HepG2 (cell line): ENCODE results near the gene IFI35. TPM values are rescaled to one million over a fixed set of nuclear protein-coding genes. Genes with fewer than 3 reads are reported as not detected.
A peak's percentile ranks its signal among the peaks of the same experiment; 100 is the strongest.

Experiments
- ATAC-seq: fragments of 200-7000 bp; cut with Tn5 transposase; 3 replicates; pipeline ENCODE4 v1.9.1; 2020; ENCODE audit warnings: mild to moderate bottlenecking, moderate library complexity
- BruUV-seq: library from RNA; stranded (reverse); fragments of 400-500 nt; replicated peaks from 2 replicates; lab custom pipeline; 2021; lab: Mats Ljungman, UMichigan
- CTCF ChIA-PET: fragments of 300-600 bp; formaldehyde crosslinking; extraction: SDS; loops from one replicate; lab custom pipeline; 2021; ENCODE audit warnings: low total read pairs, inconsistent platforms, low intra/inter-chr PET ratio; lab: Yijun Ruan, JAX
- POLR2A ChIA-PET: fragments of 350-600 bp; sonication (Branson Sonifier 250); formaldehyde crosslinking; loops from one replicate; lab custom pipeline; 2020; ENCODE audit warnings: antibody characterized with exemption, inconsistent platforms; lab: Yijun Ruan, JAX
- DNase-seq: peaks from one replicate; pipeline ENCODE4 v3.0.0-alpha.2; 2015; ENCODE audit warnings: low spot score
- FAIRE-seq: peaks from 3 replicates; lab custom pipeline; 2011; peaks lifted over from hg19 to GRCh38; lab: Jason Lieb, UNC
- H2AFZ ChIP-seq: one replicate; pipeline ENCODE4 v1.6.1; 2011; ENCODE audit warnings: low read length, inconsistent platforms
- H3K27ac ChIP-seq: fragments of 300-600 bp; 3 replicates; pipeline ENCODE4 v1.8.0; 2011; ENCODE audit warnings: mixed run types, mild to moderate bottlenecking, mixed read lengths, low read length, inconsistent platforms; ENCODE audit not compliant: insufficient read depth; ENCODE audit errors: extremely low read length
- H3K27me3 ChIP-seq, 2 experiments: fragments of 200-600 bp in 1 of 2; 2 replicates in 1 of 2; 3 replicates in 1 of 2; pipeline versions ENCODE4 v1.6.0 to v1.8.0; 2011; ENCODE audit warnings: low read length in 2 of 2, mild to moderate bottlenecking in 2 of 2, moderate library complexity in 2 of 2, inconsistent platforms in 1 of 2; ENCODE audit not compliant: insufficient read depth in 2 of 2, control insufficient read depth in 1 of 2
- H3K36me3 ChIP-seq, 2 experiments: fragments of 200-600 bp in 1 of 2; replicated peaks in 1 of 2; 2 replicates in 1 of 2; 3 replicates in 1 of 2; pipeline versions ENCODE4 v1.5.1 to v1.8.0; 2011; ENCODE audit warnings: low read length in 2 of 2, inconsistent platforms in 1 of 2; ENCODE audit not compliant: insufficient read depth in 2 of 2, control insufficient read depth in 1 of 2
- H3K4me1 ChIP-seq: 2 replicates; pipeline ENCODE4 v1.5.1; 2012; ENCODE audit warnings: low read length, inconsistent platforms; ENCODE audit not compliant: insufficient read depth
- H3K4me2 ChIP-seq: 2 replicates; pipeline ENCODE4 v1.6.0; 2011; ENCODE audit warnings: low read depth, low read length, inconsistent platforms
- H3K4me3 ChIP-seq, 3 experiments: fragments of 200-600 bp in 1 of 3; sonication (generic), shearing (Covaris generic) in 1 of 3; replicated peaks in 1 of 3; 2 replicates each; pipeline ENCODE4 v1.5.1; 2011 to 2016; ENCODE audit warnings: low read length in 3 of 3, inconsistent platforms in 2 of 3, low read depth in 2 of 3, mild to moderate bottlenecking in 2 of 3, control low read depth in 1 of 3, mixed read lengths in 1 of 3; ENCODE audit not compliant: insufficient read depth in 1 of 3
- H3K79me2 ChIP-seq: one replicate; pipeline ENCODE4 v1.6.1; 2011; ENCODE audit warnings: low read length, inconsistent platforms; ENCODE audit not compliant: insufficient read depth
- H3K9ac ChIP-seq: 2 replicates; pipeline ENCODE4 v1.6.0; 2011; ENCODE audit warnings: mild to moderate bottlenecking, low read depth, low read length, inconsistent platforms; ENCODE audit not compliant: insufficient read depth
- H3K9me3 ChIP-seq: 2 replicates; pipeline ENCODE4 v1.5.1; 2012; ENCODE audit warnings: mild to moderate bottlenecking, low read length
- H4K20me1 ChIP-seq: 2 replicates; pipeline ENCODE4 v1.6.0; 2011; ENCODE audit warnings: inconsistent platforms, mild to moderate bottlenecking, low read length, moderate library complexity; ENCODE audit not compliant: insufficient read depth
- AGO2 ChIP-seq: fragments of 200-400 bp; formaldehyde crosslinking; optimal IDR thresholded peaks from 2 replicates; pipeline ENCODE3; 2017; ENCODE audit warnings: mild to moderate bottlenecking, low read depth, low read length, moderate library complexity
- ARNT2 ChIP-seq: sonication (generic); formaldehyde crosslinking; IDR thresholded peaks from 2 replicates; pipeline ENCODE4 v1.8.0; 2022; ENCODE audit warnings: mild to moderate bottlenecking, low read depth, missing genetic modification reagents, moderate library complexity
- CTCF ChIP-seq: sonication (generic); formaldehyde crosslinking; IDR thresholded peaks from 2 replicates; pipeline ENCODE4 v1.5.0; 2020; ENCODE audit warnings: mild to moderate bottlenecking, missing genetic modification reagents, moderate library complexity
- HOXA5 ChIP-seq: sonication (generic); formaldehyde crosslinking; IDR thresholded peaks from 2 replicates; pipeline ENCODE4 v1.4.0; 2020; ENCODE audit warnings: missing genetic modification reagents
- NFYB ChIP-seq: sonication (generic); formaldehyde crosslinking; IDR thresholded peaks from 2 replicates; pipeline ENCODE4 v1.4.0; 2020; ENCODE audit warnings: missing genetic modification reagents
- NR2F1 ChIP-seq, 2 experiments: fragments of 450-650 bp in 1 of 2; formaldehyde crosslinking in 1 of 2; IDR thresholded peaks; 2 replicates each; pipeline versions ENCODE4 v1.5.0 to v1.6.1; 2016 to 2020; ENCODE audit warnings: mild to moderate bottlenecking in 1 of 2, missing compliant biosample characterization in 1 of 2, missing genetic modification reagents in 1 of 2, moderate library complexity in 1 of 2
- NR2F6 ChIP-seq, 2 experiments: IDR thresholded peaks; 2 replicates each; pipeline ENCODE4 v1.6.1; 2016; ENCODE audit warnings: antibody characterized with exemption in 1 of 2, mild to moderate bottlenecking in 1 of 2
- SALL1 ChIP-seq: sonication (generic); formaldehyde crosslinking; IDR thresholded peaks from 2 replicates; pipeline ENCODE4 v1.8.0; 2022; ENCODE audit warnings: mild to moderate bottlenecking, missing genetic modification reagents
- SP4 ChIP-seq: sonication (generic); formaldehyde crosslinking; IDR thresholded peaks from 2 replicates; pipeline ENCODE4 v1.8.1; 2023; ENCODE audit warnings: mild to moderate bottlenecking, missing genetic modification reagents
- TBX2 ChIP-seq: sonication (generic); formaldehyde crosslinking; IDR thresholded peaks from 2 replicates; pipeline ENCODE4 v1.5.0; 2020; ENCODE audit warnings: missing genetic modification reagents, mild to moderate bottlenecking, borderline replicate concordance
- TBX3 ChIP-seq: fragments of 450-650 bp; IDR thresholded peaks from 2 replicates; pipeline ENCODE4 v1.6.1; 2017; ENCODE audit warnings: antibody characterized with exemption, mild to moderate bottlenecking, inconsistent platforms, borderline replicate concordance
- TGIF2 ChIP-seq: IDR thresholded peaks from 2 replicates; pipeline ENCODE4 v1.6.1; 2016; ENCODE audit warnings: control low read depth, missing compliant biosample characterization
- ZFP91 ChIP-seq: sonication (generic); formaldehyde crosslinking; IDR thresholded peaks from 2 replicates; pipeline ENCODE4 v1.9.0; 2022; ENCODE audit warnings: missing genetic modification reagents, mild to moderate bottlenecking, borderline replicate concordance
- ZIK1 ChIP-seq: sonication (generic); formaldehyde crosslinking; IDR thresholded peaks from 2 replicates; pipeline ENCODE4 v1.5.0; 2020; ENCODE audit warnings: mild to moderate bottlenecking, low read depth, missing genetic modification reagents, borderline replicate concordance
- ZNF274 ChIP-seq: sonication (generic); formaldehyde crosslinking; IDR thresholded peaks from 2 replicates; pipeline ENCODE4 v1.5.1; 2020; ENCODE audit warnings: mild to moderate bottlenecking, missing genetic modification reagents
- ZNF800 ChIP-seq: sonication (generic); formaldehyde crosslinking; IDR thresholded peaks from 2 replicates; pipeline ENCODE4 v1.4.0; 2020; ENCODE audit warnings: missing genetic modification reagents
- WGBS: methylation state at CpG from one replicate; pipeline ENCODE4 v1.1.6; 2017; ENCODE audit warnings: low lambda C conversion rate; 5-methylcytosine and 5-hydroxymethylcytosine counted together
- in situ Hi-C: cut with HindIII; loops from 2 replicates; pipeline ENCODE4 v1.10.0; 2017; ENCODE audit warnings: low pct_unique_long_range_greater_than_20kb; ENCODE audit not compliant: extremely low pct_ligation_motif_present
- intact Hi-C: fragments of 100-400 bp; cut with micrococcal nuclease; formaldehyde crosslinking; loops from one replicate; pipeline ENCODE4 v1.10.0; 2022; ENCODE audit not compliant: unreplicated experiment
- polyA plus RNA-seq, 8 experiments: library from polyadenylated mRNA; depleted of rRNA in 3 of 8; stranded (reverse) in 7 of 8; unstranded in 1 of 8; fragments of >200 nt; fragmentation: Illumina TruSeq in 4 of 8; extraction: Trizol in 4 of 8; gene quantifications; 2 replicates each; pipeline versions ENCODE4 v1.2.1 to v1.2.3, GENCODE V29; 2011 to 2016; ENCODE audit warnings: low read depth in 4 of 8, missing spikeins in 1 of 8, mixed read lengths in 1 of 8; ENCODE audit not compliant: insufficient read depth in 1 of 8
- total RNA-seq, 5 experiments: library from RNA; depleted of rRNA; stranded (reverse); fragments of >200 nt; fragmentation: Illumina TruSeq; extraction: Trizol; gene quantifications; 2 replicates each; pipeline ENCODE4 v1.2.3, GENCODE V29; 2016; ENCODE audit warnings: low read depth in 1 of 5

IFI35 gene
- total and polyA plus RNA-seq, 2 of the 13 experiments (the other 11 are each of a cell fraction or from before 2014, with no cell fraction given) = 28.9 to 38.1 TPM

- peak; percentile 38 for DNase-seq
- CTCF ChIA-PET = no interaction called here
- POLR2A ChIA-PET = interaction anchor here (0.6 to 3.9 kb wide), 9 partner anchors 11 to 339 kb away, joined by 3 to 22 read pairs (median 4); partner anchors contain the start of gene RPL27
- Histone ChIP-seq H3K27me3 (no peaks in the 10 kb centered on the region), H2AFZ (no peak overlapping the region), H3K9me3 (no peaks in the 10 kb centered on the region), H3K4me1 (peaks cover 49% of the 10 kb centered on the region), H3K9ac (no peak overlapping the region), H3K4me3 (peak overlapping the region in 2 of 3 experiments; percentile 39 to 56; a peak in 3 of 6 replicates), H3K27ac (no peak overlapping the region), H3K79me2 (no peaks in the 10 kb centered on the region), H3K4me2 (peak overlapping the region; percentile 92), H3K36me3 (no peaks in the 10 kb centered on the region), H4K20me1 (no peaks in the 10 kb centered on the region)
- in situ Hi-C loops = no loop called here
- peak; percentile 68 for ATAC-seq
- no peak for FAIRE-seq
- intact Hi-C loops = loop anchor here (2.0 kb wide), 1 partner anchor 40 kb away; no protein-coding TSS in a partner anchor
- no TSS peak for BruUV-seq
- 28% methylated on average over 17 of the region's 17 CpGs for WGBS
- TF ChIP-seq TBX2 (CRISPR knock-in tag) (peak; percentile 44; the same call in 1 of the 2 replicates), TGIF2 (peak; percentile 71; the same call in 1 of the 2 replicates), ZNF274 (CRISPR knock-in tag) (peak; percentile 78; the same call in 1 of the 2 replicates), NFYB (CRISPR knock-in tag) (no peak), ZFP91 (CRISPR knock-in tag) (peak; percentile 78; the same call in 1 of the 2 replicates), HOXA5 (CRISPR knock-in tag) (no peak), AGO2 (no peak), ZNF800 (CRISPR knock-in tag) (peak; percentile 78), SALL1 (CRISPR knock-in tag) (0 out of 2 replicates have a peak, but pooled peaks have one; percentile 24), SP4 (CRISPR knock-in tag) (0 out of 2 replicates have a peak, but pooled peaks have one; percentile 44), ARNT2 (CRISPR knock-in tag) (no peak), CTCF (CRISPR knock-in tag) (peak; percentile 36; the same call in 1 of the 2 replicates), TBX3 (no peak), ZIK1 (CRISPR knock-in tag) (0 out of 2 replicates have a peak, but pooled peaks have one; percentile 18), NR2F6 (IDR thresholded peaks at IDR 0.05) (peak; percentile 80; the same call in 1 of the 2 replicates), NR2F6 (CRISPR knock-in tag; IDR thresholded peaks at IDR 0.05) (peak; percentile 53; the same call in 1 of the 2 replicates), NR2F1 (CRISPR knock-in tag; IDR thresholded peaks at IDR 0.05) (peak in 1 of 2 experiments; percentile 66; a peak in 2 of 4 replicates)
Measured at GRCh38 chr17:43028221-43028861, 21.8 kb downstream of the IFI35 start.
